ENCODE results near the gene BID. TPM values are rescaled to one million over a fixed set of nuclear protein-coding genes. Genes with fewer than 3 reads are reported as not detected.

Gene BID
- total RNA-seq, 1 experiment from 2014 or later, result 32.5 TPM

DNA sequence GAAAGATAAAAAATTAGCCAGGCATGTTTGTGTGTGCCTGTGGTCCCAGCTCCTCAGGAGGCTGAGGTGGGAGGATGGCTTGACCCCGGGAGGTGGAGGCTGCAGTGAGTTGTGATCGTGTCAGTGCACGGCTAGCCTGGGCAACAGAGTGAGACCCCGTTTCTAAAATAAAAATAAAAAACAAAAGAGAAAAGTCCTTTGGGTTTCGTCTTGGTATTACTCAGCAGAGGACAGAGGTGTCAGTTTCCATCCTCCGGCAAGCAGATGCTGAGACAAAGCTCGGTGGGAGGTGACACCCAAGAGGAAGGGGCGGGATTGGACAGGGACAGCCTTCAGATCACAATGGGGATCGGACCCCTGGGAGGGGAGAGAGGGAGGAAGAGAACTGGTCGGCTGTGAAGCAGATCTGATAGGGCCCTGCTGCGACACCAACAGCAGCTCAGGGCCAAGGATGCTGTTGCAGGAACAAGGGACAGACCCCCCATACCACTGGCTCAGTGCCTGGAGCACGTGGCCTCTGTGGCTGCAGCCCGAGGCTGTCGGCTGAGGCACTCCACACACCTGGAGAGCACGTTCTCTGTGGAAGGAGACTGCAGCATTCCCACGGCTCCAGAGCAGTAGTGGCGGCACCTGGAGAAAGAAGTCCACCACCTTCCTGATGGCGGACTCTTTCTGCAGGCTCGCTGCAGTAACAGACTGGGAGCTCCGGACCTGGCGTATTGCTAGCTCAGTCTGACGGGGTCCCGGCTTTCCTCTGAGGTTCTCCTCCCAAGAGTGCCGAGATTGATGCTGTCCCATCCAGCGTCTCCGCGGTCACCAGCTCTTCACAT lies 5.2 kb upstream of the BID start (continued):
- TF ChIP-seq, protein P1, sequence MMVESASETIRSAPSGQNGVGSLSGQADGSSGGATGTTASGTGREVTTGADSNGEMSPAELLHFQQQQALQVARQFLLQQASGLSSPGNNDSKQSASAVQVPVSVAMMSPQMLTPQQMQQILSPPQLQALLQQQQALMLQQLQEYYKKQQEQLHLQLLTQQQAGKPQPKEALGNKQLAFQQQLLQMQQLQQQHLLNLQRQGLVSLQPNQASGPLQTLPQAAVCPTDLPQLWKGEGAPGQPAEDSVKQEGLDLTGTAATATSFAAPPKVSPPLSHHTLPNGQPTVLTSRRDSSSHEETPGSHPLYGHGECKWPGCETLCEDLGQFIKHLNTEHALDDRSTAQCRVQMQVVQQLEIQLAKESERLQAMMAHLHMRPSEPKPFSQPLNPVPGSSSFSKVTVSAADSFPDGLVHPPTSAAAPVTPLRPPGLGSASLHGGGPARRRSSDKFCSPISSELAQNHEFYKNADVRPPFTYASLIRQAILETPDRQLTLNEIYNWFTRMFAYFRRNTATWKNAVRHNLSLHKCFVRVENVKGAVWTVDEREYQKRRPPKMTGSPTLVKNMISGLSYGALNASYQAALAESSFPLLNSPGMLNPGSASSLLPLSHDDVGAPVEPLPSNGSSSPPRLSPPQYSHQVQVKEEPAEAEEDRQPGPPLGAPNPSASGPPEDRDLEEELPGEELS (CRISPR knock-in tag; IDR thresholded peaks at IDR 0.05), result no peak
- TF ChIP-seq SP1 (CRISPR knock-in tag; conservative IDR thresholded peaks at IDR 0.05) (no peak), GRHL2 (CRISPR knock-in tag; IDR thresholded peaks at IDR 0.05; ENCODE audit: insufficient replicate concordance, severe bottlenecking) (no peak), GABPB1 (CRISPR knock-in tag; IDR thresholded peaks at IDR 0.05) (no peak), SMAD4 (CRISPR knock-in tag; IDR thresholded peaks at IDR 0.05) (no peak), ZNF317 (CRISPR knock-in tag; IDR thresholded peaks at IDR 0.05; ENCODE audit: borderline replicate concordance, low read depth) (no peak), ZNF232 (CRISPR knock-in tag; IDR thresholded peaks at IDR 0.05) (no peak)
- TF ChIP-seq, protein P2, sequence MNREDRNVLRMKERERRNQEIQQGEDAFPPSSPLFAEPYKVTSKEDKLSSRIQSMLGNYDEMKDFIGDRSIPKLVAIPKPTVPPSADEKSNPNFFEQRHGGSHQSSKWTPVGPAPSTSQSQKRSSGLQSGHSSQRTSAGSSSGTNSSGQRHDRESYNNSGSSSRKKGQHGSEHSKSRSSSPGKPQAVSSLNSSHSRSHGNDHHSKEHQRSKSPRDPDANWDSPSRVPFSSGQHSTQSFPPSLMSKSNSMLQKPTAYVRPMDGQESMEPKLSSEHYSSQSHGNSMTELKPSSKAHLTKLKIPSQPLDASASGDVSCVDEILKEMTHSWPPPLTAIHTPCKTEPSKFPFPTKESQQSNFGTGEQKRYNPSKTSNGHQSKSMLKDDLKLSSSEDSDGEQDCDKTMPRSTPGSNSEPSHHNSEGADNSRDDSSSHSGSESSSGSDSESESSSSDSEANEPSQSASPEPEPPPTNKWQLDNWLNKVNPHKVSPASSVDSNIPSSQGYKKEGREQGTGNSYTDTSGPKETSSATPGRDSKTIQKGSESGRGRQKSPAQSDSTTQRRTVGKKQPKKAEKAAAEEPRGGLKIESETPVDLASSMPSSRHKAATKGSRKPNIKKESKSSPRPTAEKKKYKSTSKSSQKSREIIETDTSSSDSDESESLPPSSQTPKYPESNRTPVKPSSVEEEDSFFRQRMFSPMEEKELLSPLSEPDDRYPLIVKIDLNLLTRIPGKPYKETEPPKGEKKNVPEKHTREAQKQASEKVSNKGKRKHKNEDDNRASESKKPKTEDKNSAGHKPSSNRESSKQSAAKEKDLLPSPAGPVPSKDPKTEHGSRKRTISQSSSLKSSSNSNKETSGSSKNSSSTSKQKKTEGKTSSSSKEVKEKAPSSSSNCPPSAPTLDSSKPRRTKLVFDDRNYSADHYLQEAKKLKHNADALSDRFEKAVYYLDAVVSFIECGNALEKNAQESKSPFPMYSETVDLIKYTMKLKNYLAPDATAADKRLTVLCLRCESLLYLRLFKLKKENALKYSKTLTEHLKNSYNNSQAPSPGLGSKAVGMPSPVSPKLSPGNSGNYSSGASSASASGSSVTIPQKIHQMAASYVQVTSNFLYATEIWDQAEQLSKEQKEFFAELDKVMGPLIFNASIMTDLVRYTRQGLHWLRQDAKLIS (CRISPR knock-in tag; IDR thresholded peaks at IDR 0.05; ENCODE audit: borderline replicate concordance), result no peak
- TF ChIP-seq, protein P3, sequence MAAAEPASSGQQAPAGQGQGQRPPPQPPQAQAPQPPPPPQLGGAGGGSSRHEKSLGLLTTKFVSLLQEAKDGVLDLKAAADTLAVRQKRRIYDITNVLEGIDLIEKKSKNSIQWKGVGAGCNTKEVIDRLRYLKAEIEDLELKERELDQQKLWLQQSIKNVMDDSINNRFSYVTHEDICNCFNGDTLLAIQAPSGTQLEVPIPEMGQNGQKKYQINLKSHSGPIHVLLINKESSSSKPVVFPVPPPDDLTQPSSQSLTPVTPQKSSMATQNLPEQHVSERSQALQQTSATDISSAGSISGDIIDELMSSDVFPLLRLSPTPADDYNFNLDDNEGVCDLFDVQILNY (CRISPR knock-in tag; IDR thresholded peaks at IDR 0.05), result no peak
- TF ChIP-seq, protein P4, sequence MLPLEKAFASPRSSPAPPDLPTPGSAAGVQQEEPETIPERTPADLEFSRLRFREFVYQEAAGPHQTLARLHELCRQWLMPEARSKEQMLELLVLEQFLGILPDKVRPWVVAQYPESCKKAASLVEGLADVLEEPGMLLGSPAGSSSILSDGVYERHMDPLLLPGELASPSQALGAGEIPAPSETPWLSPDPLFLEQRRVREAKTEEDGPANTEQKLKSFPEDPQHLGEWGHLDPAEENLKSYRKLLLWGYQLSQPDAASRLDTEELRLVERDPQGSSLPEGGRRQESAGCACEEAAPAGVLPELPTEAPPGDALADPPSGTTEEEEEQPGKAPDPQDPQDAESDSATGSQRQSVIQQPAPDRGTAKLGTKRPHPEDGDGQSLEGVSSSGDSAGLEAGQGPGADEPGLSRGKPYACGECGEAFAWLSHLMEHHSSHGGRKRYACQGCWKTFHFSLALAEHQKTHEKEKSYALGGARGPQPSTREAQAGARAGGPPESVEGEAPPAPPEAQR (CRISPR knock-in tag; IDR thresholded peaks at IDR 0.05), result no peak
- TF ChIP-seq, protein P5, sequence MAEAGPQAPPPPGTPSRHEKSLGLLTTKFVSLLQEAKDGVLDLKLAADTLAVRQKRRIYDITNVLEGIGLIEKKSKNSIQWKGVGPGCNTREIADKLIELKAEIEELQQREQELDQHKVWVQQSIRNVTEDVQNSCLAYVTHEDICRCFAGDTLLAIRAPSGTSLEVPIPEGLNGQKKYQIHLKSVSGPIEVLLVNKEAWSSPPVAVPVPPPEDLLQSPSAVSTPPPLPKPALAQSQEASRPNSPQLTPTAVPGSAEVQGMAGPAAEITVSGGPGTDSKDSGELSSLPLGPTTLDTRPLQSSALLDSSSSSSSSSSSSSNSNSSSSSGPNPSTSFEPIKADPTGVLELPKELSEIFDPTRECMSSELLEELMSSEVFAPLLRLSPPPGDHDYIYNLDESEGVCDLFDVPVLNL (CRISPR knock-in tag; IDR thresholded peaks at IDR 0.05; ENCODE audit: borderline replicate concordance, low read depth), result no peak

DNA sequence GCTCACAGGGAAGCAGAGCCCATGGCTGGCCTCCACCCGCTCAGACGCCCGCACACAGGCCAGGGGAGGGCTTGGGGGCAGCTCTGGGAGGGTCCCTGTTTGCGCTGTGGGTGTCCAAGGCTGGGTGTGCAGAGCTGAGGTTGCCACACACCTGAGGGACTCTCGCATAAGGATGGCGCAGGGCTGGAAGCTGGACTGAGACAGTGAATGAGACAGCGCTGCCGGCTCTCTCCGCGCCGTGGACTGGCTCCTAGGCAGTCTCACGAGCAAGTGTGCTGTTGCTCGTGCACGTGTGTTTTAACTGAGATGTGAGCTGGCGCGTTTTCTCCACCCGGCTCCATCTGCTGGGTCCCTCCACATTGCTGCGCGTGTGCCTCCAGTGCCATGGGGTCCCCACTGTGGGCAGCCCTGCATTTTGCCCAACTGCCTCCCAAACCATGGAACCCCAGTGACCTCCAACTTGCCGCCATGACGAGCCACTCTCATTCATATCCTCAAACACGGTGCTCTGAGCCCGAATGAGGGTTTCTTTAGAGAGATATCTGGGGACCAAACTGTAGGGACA lies 4.2 kb upstream of the BID start:
- Mint-ChIP-seq H3K27me3 (ENCODE audit: low read depth) (peaks cover 5% of the 10 kb centered on the region; the same call in 1 of the 2 replicates), H3K4me1 (peaks cover 25% of the 10 kb centered on the region), H3K9me3 (no peaks in the 10 kb centered on the region), H3K36me3 (no peaks in the 10 kb centered on the region), H3K4me3 (no peak overlapping the region), H3K27ac (no peak overlapping the region)
- no peak for TF ChIP-seq ELF4 (CRISPR knock-in tag; IDR thresholded peaks at IDR 0.05; ENCODE audit: low read depth)
- TF ChIP-seq, protein P6, sequence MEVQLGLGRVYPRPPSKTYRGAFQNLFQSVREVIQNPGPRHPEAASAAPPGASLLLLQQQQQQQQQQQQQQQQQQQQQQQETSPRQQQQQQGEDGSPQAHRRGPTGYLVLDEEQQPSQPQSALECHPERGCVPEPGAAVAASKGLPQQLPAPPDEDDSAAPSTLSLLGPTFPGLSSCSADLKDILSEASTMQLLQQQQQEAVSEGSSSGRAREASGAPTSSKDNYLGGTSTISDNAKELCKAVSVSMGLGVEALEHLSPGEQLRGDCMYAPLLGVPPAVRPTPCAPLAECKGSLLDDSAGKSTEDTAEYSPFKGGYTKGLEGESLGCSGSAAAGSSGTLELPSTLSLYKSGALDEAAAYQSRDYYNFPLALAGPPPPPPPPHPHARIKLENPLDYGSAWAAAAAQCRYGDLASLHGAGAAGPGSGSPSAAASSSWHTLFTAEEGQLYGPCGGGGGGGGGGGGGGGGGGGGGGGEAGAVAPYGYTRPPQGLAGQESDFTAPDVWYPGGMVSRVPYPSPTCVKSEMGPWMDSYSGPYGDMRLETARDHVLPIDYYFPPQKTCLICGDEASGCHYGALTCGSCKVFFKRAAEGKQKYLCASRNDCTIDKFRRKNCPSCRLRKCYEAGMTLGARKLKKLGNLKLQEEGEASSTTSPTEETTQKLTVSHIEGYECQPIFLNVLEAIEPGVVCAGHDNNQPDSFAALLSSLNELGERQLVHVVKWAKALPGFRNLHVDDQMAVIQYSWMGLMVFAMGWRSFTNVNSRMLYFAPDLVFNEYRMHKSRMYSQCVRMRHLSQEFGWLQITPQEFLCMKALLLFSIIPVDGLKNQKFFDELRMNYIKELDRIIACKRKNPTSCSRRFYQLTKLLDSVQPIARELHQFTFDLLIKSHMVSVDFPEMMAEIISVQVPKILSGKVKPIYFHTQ (CRISPR knock-in tag; IDR thresholded peaks at IDR 0.05), result no peak
- TF ChIP-seq, protein P3 (CRISPR knock-in tag; IDR thresholded peaks at IDR 0.05), result no peak
- TF ChIP-seq ZNF671 (CRISPR knock-in tag; IDR thresholded peaks at IDR 0.05), result no peak
- no peak for TF ChIP-seq ZNF138 (CRISPR knock-in tag; conservative IDR thresholded peaks at IDR 0.05)
- no peak for ATAC-seq
- ChIA-PET POLR2A (no interaction called here), CTCF (interaction anchor here (3.6 to 5.3 kb wide), 2 partner anchors 10 to 36 kb away, joined by 22 to 51 read pairs; no protein-coding TSS in a partner anchor)
- DNase-seq (ENCODE audit: low spot score), result no peak

Data from WTC11 (cell line).